Fibroblast of skin of right quadriceps (primary cell): ENCODE measurements around the gene RNF39.
"Not testable (repeated sequence)": the region's sequence is repeated elsewhere in the genome, so short reads cannot be mapped to it uniquely, and the experiment has no call there.

Experiments used
- DNase-seq: peaks from one replicate; pipeline ENCODE4 v3.0.0-alpha.2; 2013

Gene RNF39, protein sequence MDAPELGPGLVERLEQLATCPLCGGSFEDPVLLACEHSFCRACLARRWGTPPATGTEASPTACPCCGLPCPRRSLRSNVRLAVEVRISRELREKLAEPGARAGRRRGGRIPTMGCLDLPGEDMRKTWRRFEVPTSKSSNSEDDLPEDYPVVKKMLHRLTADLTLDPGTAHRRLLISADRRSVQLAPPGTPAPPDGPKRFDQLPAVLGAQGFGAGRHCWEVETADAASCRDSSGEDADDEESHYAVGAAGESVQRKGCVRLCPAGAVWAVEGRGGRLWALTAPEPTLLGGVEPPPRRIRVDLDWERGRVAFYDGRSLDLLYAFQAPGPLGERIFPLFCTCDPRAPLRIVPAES

GRCh38 chr6:30075094-30075789 is at the start of gene RNF39:
Gene RNF39 (minus strand): TSS chr6:30075769. CDS start chr6:30075585, 184 bp downstream.
- DNase-seq, result no peak

GRCh38 chr6:30122515-30122914 is 46.9 kb upstream of the RNF39 start:
- peak; percentile 32 for DNase-seq

DNA sequence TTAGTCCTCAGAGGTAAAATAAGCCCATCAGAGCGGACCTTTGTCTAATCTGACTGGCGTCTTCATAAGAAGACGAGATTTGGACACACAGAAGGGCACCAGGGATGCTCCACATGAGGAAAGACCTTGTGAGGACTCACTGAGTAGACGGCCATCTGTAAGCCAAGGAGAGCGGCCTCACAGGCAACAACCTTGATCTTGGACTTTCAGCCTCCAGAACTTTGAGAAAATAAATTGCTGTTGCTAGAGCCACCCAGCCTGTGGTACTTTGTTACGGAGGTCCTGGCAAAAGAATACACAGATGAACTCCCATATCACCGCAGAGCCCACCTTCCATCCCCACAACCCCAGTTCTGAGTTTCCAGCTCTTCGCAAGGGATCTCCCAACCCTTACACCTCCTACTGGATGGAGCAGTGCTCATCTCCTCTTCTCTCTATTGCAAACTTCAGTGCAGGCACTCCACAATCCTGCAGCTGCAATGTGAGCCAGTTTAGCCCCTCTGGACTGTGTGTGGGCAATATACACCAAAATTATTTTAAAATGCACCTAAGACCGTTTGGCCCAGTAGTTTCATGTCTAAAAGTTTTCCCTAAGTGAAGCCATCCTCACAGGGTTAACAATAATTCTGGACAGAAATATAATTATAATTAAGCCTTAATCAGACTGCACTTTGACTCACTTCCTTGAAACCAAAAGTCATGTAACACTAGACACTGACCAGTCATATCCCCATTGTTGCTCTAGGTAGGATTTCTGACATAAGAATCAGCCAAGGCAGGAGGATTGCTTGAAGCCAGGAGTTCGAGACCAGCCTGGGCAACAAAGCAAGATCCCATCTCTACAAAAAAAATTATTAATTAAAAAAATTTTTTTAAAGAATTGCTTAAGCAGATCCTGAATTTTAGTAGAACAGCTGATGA is 46.1 kb upstream of the RNF39 start:
- DNase-seq, result no peak

DNA sequence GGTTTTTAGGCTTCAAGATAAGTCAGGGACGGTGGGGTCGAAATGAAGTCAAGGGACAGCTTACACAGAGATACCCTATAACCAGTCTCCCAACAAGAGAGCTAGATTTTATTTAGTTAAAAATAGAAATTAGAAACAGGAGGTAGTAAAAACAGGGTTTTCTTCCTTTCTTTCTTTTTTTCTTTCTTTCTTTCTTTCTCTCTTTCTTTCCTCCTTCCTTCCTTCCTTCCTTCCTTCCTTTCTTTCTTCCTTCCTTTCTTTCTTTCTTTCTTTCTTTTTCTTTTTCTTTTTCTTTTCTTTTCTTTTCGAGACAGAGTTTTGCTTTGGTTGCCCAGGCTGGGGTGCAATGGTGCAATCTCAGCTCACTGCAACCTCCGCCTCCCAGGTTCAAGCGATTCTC is 43.1 kb upstream of the RNF39 start:
- DNase-seq, result not testable (repeated sequence)

- DNase-seq, result no peak
Observed at GRCh38 chr6:30116724-30117123, 41.2 kb upstream of the RNF39 start.

DNA sequence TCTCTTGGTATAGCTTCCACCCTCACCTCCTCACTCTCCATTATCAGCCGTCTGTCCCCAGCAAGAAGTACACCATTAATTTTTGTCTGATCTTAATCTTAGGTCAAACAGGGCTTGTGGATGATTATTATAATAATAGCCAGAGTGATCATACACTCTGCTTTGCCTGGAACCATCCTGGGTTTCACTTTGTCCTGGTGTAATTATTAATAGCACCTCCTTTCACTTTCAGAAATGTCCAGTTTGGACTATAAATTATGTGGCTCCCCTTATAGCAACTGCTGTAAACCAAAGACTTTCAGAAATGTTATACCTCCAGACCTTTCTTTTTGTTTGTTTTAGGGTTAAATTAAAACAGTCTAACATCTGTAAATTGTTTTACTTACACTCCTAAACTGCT is 38.3 kb upstream of the RNF39 start:
- DNase-seq, result no peak

GRCh38 chr6:30113003-30113759 is 37.6 kb upstream of the RNF39 start, which contains the start of gene TRIM31:
Gene TRIM31 (minus strand): TSS chr6:30113090. CDS start chr6:30112805, 285 bp downstream.
- DNase-seq, result no peak

DNA sequence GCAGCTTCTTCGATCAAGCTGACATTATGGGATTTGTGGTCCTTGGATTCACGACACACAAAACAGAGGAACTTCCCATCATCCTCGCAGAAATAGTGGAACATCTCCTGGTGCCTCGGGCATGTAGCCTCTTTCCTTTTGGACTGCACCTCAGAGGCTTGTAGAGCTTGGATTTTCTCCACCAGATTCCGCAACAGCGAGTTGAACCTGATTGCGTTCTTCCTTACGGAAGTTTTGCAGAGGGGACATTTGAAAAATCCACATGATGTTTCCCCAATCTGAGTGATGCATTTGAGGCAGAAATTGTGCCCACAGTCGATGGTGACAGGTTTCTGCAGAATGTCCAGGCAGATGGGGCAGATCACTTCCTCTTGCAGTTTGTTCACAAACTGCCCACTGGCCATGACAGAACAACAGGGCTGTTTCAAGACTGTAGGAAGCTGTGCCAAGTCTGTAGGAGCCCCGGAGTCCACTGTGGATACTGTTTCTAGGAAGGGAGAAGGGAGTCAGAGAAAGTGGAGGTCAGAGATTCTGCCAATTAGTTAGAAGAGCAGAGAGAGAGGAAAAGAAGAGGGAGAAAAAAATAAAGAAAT is 36.9 kb upstream of the RNF39 start:
- DNase-seq, result no peak

- no peak for DNase-seq
Observed at GRCh38 chr6:30111266-30111856, 35.8 kb upstream of the RNF39 start.

DNA sequence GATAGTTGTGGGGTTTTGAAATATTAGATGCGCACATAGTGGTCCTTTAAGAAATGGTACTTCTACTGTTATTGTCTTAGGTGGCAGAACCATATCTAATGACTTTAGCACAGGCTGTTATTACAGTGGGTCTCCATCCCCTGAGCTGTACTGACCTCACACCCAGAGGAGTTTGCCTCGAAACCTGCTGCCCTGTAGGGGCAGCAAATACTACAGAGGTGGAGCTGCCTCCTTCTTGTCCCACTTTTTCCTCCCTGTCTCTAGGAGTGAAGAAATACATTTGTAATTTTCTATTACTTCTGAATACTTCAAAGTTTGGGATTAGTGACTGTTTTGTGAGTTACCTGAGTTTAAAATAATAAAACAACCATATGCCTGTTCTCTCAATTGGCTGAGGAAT is 29.1 kb upstream of the RNF39 start:
- DNase-seq, result no peak

DNA sequence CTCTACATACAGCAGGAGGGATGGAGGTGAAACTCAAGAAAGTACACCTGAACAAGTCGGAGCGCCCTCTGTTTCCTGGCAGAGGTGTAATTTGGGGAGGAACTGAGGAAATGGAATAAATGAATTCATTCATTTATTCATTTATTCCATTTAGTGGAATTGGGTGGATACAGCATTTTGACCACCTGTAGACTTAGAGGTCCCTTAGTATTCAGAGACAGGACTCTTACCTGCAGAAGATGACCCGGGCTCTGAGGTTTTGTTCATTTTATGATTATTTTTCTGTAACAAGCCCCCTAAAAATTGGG is 28.3 kb upstream of the RNF39 start:
- DNase-seq, result no peak

DNA sequence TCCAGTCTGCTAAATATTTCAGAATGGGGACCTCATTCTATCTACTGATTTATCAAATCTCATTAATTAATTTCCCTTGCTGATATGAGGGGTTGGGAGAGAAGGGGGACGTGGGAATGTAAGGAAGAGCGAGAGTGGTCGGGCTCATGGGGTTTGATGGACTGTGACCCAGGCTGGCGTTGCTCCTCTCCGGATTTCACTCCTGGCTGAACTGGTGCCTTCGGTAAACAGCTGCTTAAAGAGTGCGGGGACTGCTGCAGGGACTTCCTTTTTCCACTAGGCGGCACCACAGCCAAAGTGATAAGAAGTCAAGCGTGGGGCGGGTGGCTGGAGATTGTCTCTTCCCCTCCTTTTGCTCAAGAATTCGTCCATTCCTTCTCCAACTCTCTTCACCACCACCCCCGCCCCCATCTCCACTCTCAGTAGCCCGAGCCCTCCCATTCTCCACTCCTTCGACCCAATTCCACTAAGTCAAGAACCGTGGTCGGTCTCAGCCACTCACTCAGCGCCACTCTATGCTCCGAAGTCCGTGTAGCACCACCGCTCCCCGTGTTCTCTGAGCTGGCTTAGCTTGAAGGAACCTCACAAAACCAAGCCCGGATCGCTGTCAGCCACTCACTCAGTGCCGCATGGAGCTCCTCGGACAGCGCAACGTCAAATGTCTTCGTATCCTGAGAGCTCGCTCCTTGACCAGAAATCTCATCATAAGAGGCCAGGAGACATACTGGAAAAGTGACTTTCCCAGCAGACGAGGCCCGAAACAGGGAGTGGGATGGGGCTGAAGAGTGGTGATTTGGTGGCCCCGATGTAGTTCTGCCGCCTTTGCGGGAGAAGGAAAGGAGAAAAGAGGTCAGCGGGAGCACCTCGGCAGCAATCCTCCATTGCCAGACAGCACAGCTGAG is 27.7 kb upstream of the RNF39 start:
- peak; percentile 85 for DNase-seq

GRCh38 chr6:30102414-30102969 is 26.9 kb upstream of the RNF39 start:
- DNase-seq, result peak; percentile 67

DNA sequence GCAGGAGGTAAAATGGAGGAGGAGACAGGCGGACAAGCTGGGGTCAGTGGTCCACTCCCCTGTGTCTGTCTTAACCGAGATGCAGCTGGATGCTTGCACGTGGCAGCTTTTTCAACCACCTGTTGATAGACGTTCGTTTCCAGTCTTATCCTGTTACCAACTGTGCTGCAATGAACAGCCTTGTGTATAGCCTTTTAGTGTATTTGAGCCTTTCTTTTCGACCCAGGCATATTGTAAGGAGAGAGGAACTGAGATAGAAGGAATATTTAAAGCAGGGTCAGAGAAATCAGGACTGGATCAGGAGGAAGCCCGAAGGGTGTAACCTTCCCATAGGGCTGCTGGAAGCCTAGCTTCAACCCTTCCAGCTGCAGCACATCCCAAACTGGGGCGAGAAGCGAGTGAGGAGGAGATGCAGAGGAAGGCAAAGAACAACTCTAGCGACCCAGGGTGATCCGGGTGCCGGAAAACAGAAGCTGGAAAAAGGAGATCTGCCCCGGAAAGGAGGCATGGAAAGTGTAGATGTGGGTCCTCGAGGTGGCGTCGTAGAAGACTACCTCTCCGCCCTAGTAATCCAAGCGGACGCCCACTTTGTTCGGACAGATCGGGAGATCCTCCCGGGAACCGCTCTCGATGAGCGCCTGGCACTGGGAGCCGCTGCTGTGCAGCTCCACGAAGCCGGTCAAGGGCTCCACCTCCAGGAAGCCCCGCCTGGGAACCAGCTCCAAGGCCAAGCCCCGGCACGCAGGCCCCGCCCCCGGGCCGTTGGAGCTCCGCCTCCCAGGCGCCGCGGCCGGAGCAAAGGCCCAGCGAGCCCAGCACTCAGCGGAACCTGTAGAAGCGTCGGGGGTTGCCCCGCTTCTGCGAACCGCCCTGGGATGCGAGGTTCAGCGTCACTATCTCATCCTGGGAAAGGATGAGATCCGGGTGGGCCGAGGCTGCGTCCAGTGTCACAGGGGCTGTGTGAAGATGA is 26.2 kb upstream of the RNF39 start:
- DNase-seq, result peak; percentile 81

DNA sequence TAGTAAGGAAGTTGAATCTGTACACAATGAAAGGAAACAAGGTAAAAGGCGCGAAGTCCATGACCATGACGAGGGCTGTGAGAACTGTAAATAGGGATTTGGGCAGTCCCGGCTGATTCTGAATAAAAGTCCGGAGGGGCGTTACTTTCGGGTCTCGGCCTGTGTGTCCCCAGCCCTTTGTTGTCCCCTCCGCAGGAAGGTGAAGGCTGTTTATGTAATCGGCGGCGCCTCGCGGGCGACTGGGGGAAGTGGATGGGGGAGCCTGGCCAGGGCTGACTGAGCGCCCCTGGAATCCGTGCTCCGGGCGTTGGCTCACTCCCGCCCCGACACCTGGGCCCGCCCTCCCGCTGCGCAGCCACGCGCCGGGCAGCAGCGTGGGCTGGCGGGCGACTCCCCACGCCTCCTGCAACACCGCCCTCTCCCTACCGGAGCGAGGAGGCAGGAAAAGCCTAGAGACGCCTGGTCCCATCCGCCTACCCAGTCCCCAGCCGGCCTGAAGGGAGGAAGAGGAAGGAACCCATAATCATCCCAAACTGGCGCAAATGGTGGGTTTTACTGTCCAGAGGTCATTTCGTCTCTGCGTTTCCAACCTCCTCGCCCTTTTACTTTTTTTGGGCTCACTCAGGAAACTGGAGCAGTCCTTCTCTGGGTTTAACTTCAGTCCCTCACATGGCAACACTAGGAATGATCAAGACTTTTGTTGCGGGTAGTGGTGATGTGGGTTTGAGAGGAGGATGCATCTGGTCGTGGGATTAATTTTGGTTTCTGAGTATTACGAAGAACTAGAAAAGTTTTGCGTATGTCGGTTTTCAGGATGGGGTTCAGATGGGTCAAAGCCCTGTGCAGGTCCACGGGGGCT is 25.2 kb upstream of the RNF39 start:
- DNase-seq, result no peak

GRCh38 chr6:30100154-30100553 is 24.6 kb upstream of the RNF39 start:
- DNase-seq, result no peak

DNA sequence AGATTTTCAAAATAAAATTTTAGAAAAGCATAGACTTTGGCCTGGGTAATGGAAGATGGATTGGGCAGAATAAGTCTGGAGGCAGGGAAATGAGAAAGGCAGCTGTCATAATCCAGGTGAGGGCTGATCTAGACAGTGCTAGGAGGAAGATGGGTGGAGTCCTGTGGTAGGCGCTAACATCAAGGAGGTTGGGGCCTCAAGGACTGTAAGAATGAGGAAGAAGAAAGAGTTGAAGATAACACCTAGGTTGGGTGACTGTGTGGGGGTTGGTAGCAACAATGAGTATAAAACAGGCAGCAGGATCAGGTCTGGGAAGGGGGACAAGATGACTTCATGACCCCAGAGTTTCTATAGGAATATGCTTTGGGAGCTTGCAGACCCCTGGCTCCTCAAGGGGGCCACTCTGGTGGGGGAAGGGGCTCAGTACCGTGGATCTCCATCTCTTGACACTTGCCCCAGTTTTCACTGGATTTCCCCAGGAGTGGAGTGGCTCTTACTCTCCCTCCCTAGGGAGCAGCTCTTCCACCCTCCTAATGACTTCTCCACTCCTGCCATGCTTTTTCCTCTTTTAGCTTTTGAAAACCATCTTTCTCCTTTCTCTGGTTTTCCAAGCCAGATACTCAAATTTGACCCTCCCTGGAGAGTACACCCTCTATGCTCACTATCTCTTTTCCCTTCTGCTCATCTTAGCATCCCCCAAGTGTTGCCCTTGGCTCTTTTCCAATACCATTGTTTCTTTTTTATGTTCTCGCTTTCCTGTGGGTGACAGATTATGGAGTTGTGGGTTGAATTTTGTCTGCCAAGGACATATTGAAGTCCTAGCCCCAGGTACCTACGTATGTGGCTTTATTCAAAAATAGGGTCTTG is 22.6 kb upstream of the RNF39 start:
- DNase-seq, result no peak
